T1000 (cell line): ENCODE results near the gene SSTR3.
A peak's percentile ranks its signal among the peaks of the same experiment; 100 is the strongest.

Experiments used
- DNase-seq: peaks from one replicate; lab custom pipeline; 2025; ENCODE audit warnings: mixed read lengths; lab: John Stamatoyannopoulos, UW

Gene SSTR3

DNA sequence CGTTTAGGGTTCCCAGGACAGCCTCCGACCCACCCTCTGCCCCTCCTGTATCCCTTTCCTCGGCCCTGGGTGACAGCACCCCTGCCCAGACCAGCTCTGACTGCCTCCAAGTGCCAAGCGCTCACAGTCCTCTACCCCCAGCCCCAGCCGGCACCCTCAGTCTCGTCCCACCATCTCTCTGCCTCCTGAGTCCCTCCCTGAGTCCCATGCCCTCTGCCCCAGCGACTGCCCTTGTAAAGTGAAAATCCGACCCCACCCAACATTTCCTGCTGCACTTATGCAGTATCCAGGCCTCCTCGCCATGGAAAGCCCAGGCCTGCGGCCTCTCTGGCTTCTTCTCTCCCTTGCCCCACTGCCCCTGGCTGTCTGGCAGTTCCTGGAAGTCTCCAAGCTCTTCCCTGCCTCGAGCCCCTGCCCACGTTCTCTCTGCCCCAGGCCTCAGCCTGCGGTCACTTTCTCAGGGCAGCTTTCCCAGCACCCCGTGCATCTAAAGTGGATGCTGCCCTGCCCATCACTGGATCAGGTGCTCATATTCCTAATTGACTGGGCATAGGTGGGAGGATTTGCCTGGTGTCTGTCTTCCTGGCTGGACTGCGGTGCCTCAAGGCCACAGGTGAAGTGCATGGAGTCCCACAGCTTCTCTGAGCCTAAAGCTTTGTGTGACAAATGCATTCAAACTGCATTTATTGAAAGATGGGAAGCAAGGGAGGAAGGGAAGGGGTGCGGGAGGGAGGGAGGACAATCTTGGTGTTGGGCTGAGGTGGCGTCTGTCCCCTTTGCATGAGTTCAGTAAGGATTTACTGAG lies 44.9 kb downstream of the SSTR3 start:
- no peak for DNase-seq

DNA sequence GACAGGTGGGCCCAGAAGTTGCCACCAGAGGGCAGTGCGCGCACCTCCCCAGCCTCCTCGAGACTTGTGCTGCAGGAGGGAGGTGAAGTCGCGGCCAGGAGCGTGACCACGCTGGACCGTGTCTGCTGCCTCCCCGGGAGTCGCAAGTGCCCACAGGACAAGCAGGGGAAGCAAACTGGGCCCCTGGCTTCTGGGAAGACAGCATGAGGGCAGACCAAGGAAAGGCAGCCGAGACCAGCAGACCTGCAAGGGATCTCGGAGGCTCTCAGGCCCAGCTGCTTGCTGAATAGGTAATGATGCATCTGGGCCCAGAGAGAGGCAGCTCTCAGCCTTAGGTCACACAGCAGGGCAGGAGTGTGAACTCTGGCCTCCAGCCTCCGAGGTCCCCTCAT lies 45.6 kb downstream of the SSTR3 start:
- DNase-seq = peak; percentile 44

DNA sequence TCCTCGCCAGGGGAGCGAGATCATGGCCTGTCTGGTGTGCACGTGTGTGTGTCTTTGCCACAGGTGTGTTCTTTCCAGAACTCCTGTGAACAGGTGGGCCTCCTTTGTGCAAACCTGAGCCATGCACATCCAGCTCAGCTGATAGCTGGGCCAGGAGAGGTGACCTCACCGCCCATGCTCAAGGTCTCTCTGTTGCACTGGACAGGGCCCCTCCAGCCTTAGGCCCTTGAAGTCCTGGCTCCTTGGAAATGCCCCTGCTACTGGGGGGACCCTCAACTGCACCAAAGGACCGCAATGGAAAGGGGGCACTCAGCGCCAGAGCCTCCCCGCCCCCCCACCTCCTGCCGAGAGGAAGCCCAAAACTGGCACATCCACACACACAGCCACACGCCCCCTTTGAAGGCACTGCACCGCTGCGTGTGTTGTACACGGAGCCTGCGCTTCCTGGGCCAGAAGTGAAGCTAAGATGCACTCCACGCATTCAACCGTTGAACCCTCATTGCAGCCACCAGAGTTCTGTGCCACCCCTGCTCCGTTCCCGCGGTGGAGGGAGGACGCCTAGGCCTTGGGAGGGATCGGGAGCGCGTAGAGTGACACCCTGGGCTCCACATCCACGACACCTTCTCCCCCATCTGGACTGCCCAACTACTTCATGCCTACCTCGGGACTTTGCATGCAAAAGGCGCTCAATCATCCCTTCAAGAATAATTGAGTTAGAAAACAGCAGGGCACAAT lies 46.2 kb downstream of the SSTR3 start:
- DNase-seq = no peak

DNA sequence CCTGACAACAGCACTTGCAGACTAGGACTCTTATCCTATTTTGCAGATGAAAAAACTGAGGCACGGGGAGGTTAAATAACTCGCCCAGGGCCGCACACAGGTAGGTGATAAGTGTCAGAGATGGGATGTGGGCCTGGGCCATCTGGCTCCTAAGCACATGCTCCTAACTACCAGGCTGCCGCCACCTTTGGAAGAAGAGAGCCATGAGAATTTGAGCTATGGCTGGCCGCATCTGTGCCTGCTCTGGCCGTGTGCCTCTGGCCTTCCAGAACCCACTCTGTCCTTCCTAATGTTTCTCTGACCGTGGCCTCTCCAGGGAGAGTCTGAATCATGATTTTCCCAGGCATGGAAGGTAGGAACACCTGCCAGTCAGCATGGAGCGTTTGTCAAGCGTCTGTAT lies 47.2 kb downstream of the SSTR3 start:
- DNase-seq = no peak

DNA sequence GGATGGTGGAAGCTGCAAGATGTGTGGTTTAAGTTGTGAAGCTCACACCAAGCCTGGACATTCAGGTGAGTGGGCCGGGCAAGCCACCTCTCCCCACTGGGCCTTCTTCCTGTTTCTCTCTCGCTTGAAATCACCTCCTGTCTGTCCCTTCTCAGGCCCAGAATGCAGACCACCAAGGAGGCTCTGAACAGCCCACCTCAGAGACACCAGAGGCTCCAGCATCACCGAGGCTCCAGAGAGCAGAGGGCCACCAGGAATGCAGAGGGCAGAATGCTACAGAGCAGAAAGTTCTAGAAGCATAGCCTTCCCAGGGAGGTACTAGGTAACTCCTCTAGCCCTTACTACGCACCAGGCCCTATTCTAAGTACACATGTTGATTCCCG lies 47.8 kb downstream of the SSTR3 start:
- no peak for DNase-seq

DNA sequence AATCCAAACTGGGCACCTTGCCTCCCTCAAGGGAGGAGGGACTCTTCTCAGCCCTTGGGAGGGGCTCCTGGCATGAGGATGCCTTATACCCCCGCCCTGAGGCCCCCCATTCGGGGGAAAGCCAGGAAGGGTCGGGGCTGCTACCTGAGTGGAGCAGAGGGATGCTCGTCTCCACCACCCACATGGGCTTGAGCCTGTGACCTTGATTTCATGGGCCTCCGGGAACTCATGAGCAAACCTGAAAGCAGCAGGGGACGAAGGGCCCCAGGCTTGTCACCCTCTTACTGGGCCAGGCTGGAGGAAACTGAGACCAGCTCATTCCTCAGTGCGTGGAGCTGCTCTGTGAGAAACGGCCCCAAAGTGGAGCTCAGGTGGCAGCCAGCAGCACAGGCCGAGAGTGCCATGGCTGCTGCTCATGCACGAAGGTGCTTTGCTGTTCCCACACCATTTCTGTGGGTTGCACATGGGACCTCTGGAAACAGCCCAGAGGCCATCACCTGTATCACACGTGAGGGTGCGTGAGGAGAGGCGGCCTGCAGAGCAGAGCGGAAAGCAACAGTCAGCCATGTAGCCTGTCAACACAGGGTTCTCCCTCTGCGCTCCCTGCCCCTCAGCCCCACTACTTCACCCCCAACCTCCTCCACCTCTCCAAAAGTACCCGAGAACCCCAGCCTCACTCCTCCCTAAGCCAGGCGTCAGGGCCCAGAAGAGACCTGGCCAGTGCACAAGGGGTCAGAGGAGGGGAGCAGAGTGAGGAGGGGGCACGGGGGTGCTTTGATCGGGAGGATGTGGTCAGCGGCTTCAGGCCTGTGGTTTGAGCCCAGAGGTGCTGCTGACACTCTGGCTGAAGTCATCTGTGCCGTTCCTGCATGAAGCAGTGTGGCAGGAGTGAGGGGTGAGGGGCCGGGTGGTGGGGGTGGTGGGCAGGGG lies 48.4 kb downstream of the SSTR3 start:
- no peak for DNase-seq

DNA sequence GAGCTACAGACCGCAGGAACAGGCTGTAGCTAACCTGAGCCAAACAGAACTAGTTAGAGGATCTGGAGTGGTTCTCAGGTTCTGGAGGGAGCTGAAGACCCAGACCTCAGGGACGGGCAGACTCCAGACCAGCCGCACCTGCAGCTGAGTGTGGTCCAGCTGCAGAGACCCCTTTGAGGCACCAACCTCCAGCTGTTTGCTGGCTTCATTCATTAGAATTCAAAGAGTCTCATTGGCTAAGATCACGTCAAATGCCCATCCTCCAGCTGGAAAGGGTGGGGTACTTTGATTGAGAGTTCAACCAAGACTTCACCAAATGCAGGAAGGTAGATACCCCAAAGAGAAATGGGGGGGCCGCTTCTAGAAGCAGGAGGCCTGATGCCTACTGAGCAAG lies 49.2 kb downstream of the SSTR3 start:
- DNase-seq = no peak

DNA sequence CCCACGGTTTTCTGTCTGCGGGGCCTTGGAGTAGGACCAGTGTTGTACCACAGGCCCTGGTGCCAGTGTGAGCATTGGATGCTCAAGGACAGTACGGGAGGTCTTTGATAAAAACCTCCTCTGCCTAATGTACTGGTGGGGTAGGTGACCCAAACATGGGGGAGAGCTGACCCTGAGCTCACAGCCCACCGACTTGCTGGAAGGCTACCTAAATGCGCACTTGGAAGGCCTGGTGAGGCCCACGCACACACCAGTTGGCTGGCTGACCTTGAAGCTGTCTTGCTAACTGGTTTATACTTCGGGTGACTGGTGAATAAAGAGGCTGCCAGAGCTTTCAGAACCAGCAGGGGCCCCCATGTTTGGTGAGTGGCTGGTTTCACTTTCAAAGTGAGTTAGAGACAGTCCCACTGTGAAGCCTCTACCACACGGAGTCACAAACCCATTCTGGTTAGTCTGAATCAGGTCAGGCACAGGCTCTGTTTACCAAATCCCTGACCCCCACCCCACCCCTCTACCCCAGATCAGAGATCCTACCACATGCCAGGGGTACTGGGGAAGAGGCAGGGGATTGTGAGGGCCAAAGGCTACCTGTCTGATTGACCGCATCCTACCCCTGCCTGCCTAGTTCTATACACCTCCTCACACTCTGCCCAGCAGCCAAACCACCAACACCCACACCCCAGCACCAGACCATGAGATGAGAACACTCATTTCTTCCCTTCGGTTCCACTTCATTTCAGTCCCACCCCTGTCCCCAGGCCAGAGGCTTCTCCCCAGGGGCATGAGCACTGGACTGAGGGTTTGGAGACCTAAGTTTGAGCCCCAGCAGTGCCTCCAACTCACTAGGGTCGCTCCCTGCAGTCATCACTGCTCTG lies 49.8 kb downstream of the SSTR3 start:
- no peak for DNase-seq

DNA sequence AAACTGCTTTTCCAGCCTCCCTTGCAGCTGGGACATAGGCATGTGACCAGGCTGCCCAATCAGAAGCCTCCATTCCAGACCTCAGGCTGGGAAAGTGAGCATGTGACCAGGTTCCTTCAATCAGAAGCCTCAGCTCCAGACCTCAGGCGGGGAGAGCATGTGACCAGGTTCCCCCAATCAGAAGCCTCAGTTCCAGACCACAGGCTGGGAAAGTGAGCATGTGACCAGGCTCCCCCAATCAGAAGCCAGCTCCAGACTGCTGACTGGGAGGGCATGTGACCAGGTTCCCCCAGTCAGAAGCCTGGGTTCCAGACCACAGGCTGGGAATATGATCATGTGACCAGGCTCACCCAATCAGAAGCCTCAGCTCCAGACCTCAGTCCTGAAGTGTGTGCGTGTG lies 50.8 kb downstream of the SSTR3 start:
- no peak for DNase-seq

DNA sequence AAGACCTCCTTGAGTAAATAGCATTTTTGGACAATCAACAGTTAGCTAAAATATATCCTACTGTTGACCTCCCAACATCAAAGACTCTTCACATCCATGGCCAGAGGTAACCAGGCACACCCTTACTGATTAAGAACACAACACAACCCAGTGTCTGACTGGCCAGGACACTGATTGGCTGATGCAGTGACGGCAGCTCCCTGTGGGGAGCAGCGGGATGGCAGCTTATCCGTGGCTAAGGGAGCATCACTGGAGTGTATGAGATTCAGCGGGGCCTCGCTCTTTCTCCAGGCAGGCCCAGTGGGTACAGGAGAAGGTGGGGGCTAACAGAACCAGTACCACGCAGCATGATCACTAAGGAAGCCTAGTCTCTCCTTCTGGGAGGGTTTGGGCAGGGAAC lies 52.2 kb downstream of the SSTR3 start:
- DNase-seq = no peak

DNA sequence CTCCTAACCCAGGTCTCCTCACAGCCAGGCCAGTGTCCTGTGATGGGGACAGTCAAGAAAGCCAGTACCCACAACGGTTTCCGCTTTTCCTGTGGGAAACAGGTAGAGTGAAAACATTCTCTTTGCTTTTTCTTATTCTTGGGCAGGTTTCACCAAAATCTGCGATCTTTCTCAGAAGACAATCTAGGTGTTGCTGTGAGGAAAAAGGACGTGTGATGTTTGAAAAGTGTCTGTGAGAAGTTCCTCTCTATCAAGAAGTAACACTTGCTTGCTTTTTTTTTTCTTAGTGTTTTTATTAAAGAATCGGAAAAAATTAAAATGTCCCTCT lies 53.4 kb downstream of the SSTR3 start:
- no peak for DNase-seq

DNA sequence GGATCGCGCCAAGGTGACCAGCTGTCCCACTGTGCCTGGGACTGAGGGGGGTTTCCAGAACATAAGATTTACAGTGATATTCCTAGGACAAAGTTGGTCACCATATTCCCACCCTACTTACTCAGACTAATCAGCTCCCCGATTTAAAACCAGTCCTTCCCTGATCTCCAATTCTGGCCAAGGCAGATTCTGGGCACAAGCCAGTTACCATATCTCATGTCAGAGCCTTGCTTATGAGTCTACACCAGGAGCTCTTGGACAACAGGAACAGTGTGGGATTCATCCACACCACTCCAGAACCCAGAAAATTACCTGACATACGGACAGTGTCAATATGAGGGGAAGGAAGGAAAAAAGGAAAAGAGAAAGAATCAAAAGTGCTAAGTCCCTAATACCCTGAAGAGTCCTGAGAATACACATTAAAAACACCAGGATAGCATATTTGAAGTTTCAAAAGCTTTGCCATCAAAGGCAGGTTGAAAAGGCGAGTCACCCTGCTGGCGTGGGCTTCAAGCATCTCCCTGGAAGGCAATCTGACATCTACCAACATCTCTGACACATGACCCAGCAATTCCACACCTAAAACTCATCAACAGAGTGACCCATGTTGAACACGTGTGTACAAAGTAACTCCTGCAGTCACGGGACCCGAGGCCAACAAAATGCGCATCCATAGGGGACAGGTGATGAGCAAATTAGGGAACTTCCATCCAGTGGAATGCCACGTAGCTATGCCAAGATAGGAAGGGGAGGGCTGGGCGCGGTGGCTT lies 54.6 kb downstream of the SSTR3 start:
- DNase-seq = no peak

DNA sequence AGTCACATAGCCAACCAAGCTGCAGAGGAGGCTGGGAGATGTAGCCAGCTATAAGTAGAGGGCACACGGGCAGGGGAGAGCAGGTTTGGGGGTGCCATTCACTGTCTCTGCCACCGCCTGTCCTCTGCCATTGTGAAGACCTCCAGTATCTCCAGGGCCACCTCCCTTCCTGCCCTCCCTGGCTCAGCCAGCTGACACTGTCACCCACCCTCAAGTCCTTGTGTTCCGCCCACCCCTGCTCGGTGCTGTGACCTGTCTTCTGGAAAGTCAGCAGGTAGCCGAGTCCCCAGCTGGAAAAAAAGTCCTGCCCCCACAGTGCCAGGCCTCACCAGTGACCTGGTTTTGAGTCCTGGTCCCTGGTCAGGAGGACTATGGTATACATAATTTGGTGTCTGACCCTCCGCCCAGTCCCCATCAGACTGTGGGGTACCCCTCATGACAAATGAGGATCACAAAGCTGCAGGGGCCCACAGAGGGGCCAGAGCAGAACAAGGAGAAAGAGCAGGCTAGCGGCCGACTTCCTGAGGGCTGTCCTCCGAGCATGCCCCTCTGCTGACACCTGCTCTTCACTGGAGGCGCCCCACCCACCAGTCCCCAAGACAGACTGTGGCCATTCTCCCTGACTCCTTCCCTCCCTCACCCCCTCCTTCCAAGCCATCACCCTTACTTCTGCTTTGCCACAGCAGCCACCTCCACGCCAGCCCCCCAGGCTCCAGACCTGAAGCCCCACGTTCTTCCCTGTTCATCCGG lies 55.4 kb downstream of the SSTR3 start:
- DNase-seq = no peak

DNA sequence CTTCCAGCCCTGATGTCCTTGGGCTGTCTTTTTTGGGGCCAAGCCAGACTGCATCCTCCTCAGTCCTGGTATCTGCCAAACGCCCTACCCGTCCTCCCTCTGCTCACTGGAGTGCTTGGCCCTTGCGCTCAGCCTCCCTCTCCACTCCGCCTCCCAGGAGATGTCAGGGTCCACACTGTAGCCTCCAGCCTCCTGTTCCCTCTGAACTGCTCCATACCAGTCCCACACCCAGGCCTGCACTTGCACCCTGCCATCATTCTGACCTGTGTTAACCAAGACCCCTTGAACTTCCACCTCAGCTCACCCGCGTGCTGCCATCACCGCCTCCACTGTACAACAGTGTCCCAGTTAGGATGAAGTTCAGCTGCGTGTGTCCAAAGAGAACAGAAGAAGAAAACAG lies 56.3 kb downstream of the SSTR3 start:
- DNase-seq = no peak

DNA sequence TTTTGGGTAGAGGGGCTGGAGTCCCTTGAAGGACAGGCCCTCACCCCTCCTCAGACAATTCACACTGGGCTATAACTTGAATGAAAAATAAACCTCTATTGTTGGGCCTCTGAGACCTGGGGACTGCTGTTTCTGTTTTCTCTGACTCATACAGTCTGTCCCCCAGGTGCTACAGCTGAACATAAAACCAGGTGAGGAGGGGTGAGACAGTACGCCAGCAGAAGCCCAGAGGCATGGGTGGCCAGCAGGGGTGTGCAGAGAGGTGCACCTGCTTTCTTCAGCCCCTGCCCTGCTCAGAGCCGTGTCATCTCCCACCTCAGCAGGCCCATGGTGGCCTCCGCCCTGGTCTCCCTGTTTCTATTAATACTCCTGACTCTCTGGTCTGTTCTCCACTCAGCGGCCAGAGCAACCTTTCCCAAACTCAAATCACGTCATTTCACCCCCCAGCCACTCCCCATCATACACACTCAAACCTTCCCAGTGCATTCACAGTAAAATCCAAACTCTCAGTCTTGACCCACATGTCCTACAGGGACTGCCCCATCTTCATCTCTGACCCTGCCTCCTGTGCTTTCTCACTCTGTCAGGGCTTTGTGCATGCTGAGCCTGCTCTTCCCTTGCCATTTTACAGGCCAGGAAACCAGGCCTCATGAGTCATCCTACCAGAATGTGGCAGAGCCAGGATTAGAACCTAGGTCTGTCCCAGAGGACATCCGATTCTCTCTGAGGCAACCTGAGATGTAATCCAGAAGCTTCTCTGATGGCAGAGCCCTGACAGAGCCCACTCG lies 57.2 kb downstream of the SSTR3 start:
- no peak for DNase-seq
